Stimulated activated CD4-positive, alpha-beta T cell treated with anti-CD3 and anti-CD28 coated beads, TNF-alpha, amount 100 ng/mL, for 4 hours (primary cell): Measurements from ENCODE around the gene RGL2.
"Not testable (repeated sequence)": the region's sequence is repeated elsewhere in the genome, so short reads cannot be mapped to it uniquely, and the experiment has no call there.

ENCODE experiments used
- DNase-seq, 3 experiments: peaks; one replicate each; pipeline ENCODE4 v3.0.0-alpha.2; 2020; ENCODE audit warnings: low read depth in 3 of 3

RGL2 gene

DNA sequence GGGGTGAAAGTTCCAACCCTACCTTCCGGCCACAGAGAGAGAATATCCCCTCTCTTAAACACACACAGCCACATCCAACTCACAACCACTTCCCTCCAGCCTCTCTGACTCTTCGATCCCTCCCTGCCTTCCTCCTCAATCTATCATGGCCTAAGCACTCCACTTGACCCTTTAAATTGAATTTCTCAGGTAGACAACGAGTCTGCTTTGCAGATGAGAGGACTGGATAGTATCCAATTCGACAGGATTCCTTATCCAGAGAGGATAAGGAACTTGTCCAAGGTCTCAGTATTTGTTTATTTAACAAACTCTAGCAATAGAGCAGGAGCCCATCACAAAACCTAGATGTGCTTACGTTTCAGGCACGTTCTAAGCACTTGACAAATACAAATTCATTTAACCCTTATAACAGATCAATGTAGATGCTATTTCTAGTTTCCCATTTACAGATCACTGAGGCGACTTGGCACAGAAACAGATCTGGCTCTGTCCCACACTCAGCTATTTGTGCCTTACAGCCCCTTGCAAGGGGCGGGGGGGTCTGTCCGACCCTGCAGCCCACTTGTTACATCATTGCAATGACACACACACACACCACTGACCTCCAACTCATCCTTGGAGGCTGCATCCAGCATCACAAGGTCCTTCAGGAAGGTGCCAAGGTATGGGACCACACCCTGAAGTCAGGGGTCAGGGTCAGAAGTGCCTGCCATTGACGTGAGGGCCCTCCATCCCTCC lies 4.5 kb downstream of the RGL2 start:
- no peak for DNase-seq

- no peak for DNase-seq
Measured at GRCh38 chr6:33292996-33293682, 5.6 kb downstream of the RGL2 start.

GRCh38 chr6:33290459-33290858 lies 8.3 kb downstream of the RGL2 start:
- no peak for DNase-seq

- DNase-seq: no peak
Measured at GRCh38 chr6:33289784-33290315, 8.9 kb downstream of the RGL2 start.

DNA sequence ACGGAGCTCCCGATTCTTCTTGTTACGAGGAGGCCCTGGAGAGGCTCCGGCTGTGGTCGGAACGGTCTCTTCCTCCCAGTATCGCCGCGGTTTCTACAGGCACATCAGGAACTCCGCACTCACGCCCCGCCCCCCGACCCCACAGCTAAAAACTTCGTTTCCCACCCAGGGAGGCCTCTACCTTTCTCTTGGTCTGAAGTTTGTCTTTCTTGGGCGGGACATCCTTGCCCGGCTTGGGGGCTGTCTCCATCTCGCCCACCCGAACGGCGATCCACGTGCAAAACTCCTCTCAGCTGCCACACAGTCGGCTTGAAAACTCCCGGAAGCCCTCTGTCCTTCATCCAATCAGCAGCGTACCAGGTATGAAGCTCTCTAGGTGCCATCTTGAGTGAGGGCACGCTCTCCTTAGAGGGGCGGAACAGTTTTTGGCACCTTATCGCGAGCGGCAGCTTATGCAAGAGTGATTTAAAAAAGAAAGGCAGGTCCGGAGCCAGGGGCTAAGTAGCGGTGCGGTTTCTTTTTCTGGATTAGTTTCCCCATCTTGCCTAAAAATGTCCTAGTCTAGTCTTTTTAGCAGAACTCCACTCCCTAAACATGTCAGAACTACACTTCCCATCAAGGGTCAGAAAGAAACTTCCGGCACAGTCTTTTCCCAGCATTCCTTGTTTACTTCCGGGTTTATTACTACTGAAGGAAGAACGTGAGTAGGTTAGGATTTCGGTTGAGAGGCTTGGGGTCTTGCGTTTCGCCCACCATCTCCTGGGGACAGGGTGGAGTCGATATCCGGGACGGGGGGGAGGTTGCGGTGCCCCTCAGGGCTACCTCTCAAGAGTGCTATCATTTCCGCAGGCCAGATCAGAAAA lies 9.6 kb downstream of the RGL2 start, which contains the start of the genes PFDN6 and WDR46:
Gene PFDN6 (plus strand): TSS at position 681 of the 863 bp plus-strand sequence. CDS start 256 bp downstream, outside the sequence.
Gene WDR46 (minus strand): TSS at position 319 of the 863 bp plus-strand sequence. CDS start 69 bp downstream, at position 250.
- DNase-seq: peak; percentile 46 to 67 (median 66)

- no peak for DNase-seq
Measured at GRCh38 chr6:33288141-33288920, 10.4 kb downstream of the RGL2 start.

DNA sequence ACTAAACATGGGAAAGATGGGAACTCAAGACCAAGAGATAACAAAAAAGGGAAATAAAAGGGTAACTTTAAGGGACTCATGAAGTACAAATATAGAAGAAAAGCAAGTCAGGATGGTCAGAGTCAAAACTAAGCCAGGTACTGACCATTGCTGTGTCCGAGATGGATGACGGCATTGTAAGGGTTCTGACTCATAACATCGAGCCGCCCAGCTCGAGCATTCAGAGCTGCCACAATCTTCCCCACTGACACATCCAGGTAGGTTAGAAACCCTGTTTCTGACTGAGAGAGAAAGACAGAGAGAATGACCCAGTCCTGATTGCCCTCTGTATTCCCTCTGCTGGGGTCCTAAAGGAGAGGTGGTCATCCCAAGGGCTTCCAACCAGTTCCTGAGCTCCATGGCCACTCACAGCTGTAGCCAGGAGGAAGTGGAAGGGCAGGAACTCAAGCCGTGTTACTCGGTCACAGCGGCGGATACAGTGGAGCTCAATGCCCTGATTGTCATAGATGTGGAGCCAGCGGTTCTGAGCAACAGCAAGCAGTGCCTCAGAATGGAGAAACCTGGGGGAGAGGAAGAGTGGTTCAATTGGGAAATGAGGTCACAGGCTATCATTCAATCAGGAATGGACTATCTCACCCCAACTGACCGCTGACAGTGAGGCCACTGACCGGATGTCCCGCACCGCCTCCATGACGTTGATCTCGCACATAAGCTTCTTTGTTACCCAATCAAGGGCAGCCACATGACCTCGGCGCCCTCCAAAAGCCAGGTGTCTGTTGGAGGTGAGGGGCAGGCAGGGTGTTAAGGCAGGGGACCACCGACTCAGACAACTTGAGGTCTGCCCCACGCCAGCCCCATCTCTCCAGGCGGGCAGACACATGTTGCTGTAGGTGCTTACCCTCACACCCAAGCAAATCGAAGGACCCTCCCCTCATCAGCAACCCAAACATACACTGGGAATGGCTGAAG lies 11.5 kb downstream of the RGL2 start:
- no peak for DNase-seq

DNA sequence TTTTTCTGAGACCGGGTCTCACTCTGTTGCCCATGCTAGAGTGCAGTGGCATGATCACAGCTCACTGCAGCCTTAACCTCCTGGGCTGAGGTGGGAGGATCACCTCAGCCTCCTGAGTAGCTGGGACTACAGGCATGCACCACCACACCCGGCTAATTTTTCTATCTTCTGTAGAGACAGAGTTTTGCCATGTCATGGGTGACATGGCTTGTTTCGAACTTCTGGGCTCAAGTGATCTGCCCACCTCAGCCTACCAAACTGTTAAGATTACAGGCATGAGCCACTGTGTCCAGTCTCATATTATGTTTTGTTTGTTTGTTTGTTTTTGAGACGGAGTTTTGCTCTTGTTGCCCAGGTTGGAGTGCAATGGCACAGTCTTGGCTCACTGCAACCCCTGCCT lies 13.5 kb downstream of the RGL2 start:
- DNase-seq: not testable (repeated sequence)

DNA sequence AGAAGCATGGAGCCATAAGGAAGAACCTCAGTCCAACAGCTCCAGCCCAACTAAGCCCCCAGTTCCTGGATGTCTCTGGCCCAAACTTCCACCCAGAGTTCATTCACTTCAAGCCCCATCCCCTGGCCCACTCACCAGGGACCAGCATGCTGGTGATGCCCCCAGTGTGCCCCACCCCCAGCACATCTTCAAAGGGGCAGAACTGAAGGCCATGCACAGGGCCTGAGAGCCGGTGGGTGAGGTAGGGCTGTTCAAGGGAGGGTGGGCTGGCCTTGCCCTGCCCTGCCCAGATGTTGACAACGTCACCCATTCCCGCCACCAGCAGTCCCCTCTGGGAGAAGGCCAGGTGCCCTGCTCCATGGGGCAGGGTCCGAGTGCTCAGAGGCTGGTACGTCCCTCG lies 18.2 kb downstream of the RGL2 start:
- no peak for DNase-seq

GRCh38 chr6:33279971-33280511 lies 18.7 kb downstream of the RGL2 start:
- DNase-seq: no peak

DNA sequence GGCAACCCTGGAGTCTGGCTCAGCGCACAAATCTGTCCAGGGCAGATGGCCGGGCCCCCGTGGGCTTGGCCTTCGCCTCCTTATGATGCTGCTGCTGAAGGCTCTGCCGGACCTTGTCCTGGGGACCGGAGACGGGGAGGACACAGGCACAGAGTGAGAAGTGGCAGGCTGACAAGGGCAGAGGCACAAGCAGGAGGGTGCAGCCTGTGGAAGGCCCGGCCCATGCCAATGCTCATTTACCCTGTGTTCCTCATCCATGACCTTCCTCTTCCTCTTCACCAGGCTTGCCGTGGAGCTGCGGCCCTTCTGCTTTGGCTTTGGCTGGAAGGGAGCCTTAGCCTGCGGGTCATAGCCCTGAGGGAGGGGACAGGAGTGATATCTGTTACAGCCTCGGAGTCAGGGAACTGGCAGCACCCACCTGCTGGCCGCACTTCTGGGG lies 19.5 kb downstream of the RGL2 start:
- no peak for DNase-seq

DNA sequence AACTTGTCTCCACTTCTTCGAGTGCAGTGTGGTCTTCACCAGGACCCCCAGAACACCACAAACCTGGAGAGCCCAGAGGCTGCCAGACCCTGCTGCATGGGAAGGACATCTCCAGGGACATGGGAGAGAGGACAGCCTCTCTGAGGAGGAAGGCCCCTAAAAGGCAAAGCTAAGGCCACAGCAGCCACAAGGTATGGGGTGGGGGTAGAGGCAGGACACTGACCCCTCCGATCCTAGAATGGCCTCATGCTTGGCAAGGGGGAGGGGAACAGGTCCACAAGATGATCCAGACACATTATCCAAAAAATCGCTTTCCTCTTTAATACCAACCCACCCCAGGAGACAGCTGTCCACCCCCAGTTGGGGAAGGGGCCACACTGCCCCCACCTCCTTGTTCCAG lies 19.9 kb downstream of the RGL2 start:
- DNase-seq: no peak

DNA sequence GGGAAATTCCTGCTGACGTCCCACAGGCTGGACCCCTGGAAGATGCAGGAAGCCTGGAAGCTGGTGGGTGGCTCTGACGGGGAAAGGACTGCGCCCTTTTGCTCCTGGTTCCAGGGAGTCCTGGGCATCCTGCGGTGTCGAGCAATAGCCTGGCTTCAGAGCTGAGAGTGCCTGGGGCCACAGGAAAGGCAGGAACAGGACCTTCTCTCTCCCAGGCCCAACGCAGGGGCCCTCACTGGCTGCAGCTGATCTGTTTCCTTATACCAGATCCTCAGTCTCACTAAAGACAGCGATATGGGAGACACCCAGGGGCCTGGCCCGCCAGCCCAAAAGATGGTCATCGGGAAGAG lies 20.4 kb downstream of the RGL2 start:
- DNase-seq: no peak

DNA sequence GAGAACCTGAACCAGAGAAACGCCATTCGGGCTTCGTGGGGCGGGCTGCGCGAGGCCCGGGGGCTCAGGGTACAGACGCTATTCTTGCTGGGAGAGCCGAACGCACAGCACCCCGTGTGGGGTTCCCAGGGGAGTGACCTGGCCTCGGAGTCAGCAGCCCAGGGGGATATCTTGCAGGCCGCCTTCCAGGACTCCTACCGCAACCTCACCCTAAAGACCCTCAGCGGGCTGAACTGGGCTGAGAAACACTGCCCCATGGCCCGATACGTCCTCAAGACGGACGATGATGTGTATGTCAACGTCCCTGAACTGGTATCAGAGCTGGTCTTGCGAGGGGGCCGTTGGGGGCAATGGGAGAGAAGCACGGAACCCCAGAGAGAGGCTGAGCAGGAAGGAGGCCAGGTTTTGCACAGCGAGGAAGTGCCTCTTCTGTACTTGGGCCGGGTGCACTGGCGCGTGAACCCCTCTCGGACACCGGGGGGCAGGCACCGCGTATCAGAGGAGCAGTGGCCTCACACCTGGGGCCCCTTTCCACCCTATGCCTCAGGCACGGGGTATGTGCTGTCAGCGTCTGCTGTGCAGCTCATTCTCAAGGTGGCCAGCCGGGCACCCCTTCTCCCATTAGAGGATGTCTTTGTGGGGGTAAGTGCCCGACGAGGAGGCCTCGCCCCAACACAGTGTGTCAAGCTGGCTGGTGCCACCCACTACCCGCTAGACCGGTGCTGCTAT lies 20.9 kb downstream of the RGL2 start:
- DNase-seq: no peak

GRCh38 chr6:33276864-33277662 lies 21.7 kb downstream of the RGL2 start, which contains the start of gene B3GALT4:
Gene B3GALT4 (plus strand): TSS chr6:33277123. CDS start chr6:33277420, 297 bp downstream.
- DNase-seq: peak; percentile 47 to 66 (median 48)

DNA sequence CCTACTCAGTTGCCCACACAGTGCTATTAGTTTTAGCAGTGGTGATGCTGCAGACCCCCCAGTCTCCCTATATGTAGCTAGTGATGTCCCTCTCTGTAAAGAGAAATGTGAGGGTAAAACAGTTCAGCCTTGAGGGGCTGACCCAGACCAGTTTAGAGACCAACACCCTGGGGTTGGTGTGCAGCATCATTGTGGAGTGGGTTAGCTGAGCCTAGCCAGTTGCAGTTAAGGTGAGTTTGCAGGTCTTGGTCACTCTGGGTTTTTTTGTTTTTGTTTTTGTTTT lies 22.2 kb downstream of the RGL2 start:
- DNase-seq: no peak

- DNase-seq: not testable (repeated sequence)
Measured at GRCh38 chr6:33275795-33276580, 22.8 kb downstream of the RGL2 start.
